IMR-90 (cell line): ENCODE measurements around the gene PTPRC. TPM values are rescaled to one million over a fixed set of nuclear protein-coding genes. Genes with fewer than 3 reads are reported as not detected.

Source experiments
- ATAC-seq: fragments of 200-7000 bp; cut with Tn5 transposase; 2 replicates; pipeline ENCODE4 v1.9.1; 2020; ENCODE audit warnings: low read depth, mild to moderate bottlenecking, moderate library complexity
- BruUV-seq: library from RNA; stranded (reverse); fragments of 400-500 nt; replicated peaks from 2 replicates; lab custom pipeline; 2021; lab: Mats Ljungman, UMichigan
- CTCF ChIA-PET: fragments of 300-600 bp; formaldehyde crosslinking; extraction: SDS; loops from one replicate; lab custom pipeline; 2021; ENCODE audit warnings: antibody characterized with exemption; lab: Yijun Ruan, JAX
- POLR2A ChIA-PET: fragments of 300-600 bp; sonication (Branson Sonifier 250); formaldehyde crosslinking; loops from one replicate; lab custom pipeline; 2022; ENCODE audit warnings: antibody characterized with exemption; ENCODE audit not compliant: unreplicated experiment; lab: Charles Lee
- DNase-seq: peaks from one replicate; pipeline ENCODE4 v3.0.0; 2013
- H2AFZ ChIP-seq: replicated peaks from 2 replicates; pipeline ENCODE3; 2013; ENCODE audit warnings: low read length, mild to moderate bottlenecking; ENCODE audit not compliant: poor library complexity
- H2AK5ac ChIP-seq: 2 replicates; pipeline ENCODE4 v1.6.1; 2013; ENCODE audit warnings: low read depth, low read length, inconsistent platforms
- H2AK9ac ChIP-seq: replicated peaks from 2 replicates; pipeline ENCODE3; 2013; ENCODE audit warnings: mild to moderate bottlenecking, low read depth, low read length, moderate library complexity; ENCODE audit not compliant: poor library complexity
- H2BK120ac ChIP-seq: 2 replicates; pipeline ENCODE4 v1.6.1; 2013; ENCODE audit warnings: low read depth, low read length, inconsistent platforms
- H2BK15ac ChIP-seq: 3 replicates; pipeline ENCODE4 v1.6.1; 2013; ENCODE audit warnings: low read depth, low read length, inconsistent platforms
- H2BK20ac ChIP-seq: 2 replicates; pipeline ENCODE4 v1.6.1; 2013; ENCODE audit warnings: low read depth, mild to moderate bottlenecking, inconsistent platforms, low read length, moderate library complexity
- H2BK5ac ChIP-seq: 2 replicates; pipeline ENCODE4 v1.6.1; 2013; ENCODE audit warnings: mild to moderate bottlenecking, low read depth, low read length, inconsistent platforms; ENCODE audit not compliant: poor library complexity, severe bottlenecking
- H3K14ac ChIP-seq: replicated peaks from 2 replicates; pipeline ENCODE4 v1.6.1; 2013; ENCODE audit warnings: low read depth, low read length, inconsistent platforms
- H3K18ac ChIP-seq: 2 replicates; pipeline ENCODE4 v1.6.1; 2013; ENCODE audit warnings: low read depth, low read length, control low read depth
- H3K23ac ChIP-seq: 2 replicates; pipeline ENCODE4 v1.6.1; 2013; ENCODE audit warnings: low read depth, low read length, inconsistent platforms
- H3K27ac ChIP-seq: 2 replicates; pipeline ENCODE4 v1.5.1; 2013; ENCODE audit warnings: mild to moderate bottlenecking, control low read depth, low read length; ENCODE audit not compliant: insufficient read depth
- H3K27me3 ChIP-seq: 2 replicates; pipeline ENCODE4 v1.6.1; 2013; ENCODE audit warnings: low read length; ENCODE audit not compliant: control insufficient read depth, insufficient read depth
- H3K36me3 ChIP-seq: 2 replicates; pipeline ENCODE4 v1.6.1; 2013; ENCODE audit warnings: low read length, mixed read lengths; ENCODE audit not compliant: control insufficient read depth, insufficient read depth
- H3K4ac ChIP-seq: 2 replicates; pipeline ENCODE4 v1.6.1; 2013; ENCODE audit warnings: low read depth, low read length, inconsistent platforms
- H3K4me1 ChIP-seq: 2 replicates; pipeline ENCODE4 v1.6.1; 2013; ENCODE audit warnings: low read length, mixed read lengths; ENCODE audit not compliant: control insufficient read depth, insufficient read depth
- H3K4me2 ChIP-seq: 2 replicates; pipeline ENCODE4 v1.6.1; 2013; ENCODE audit warnings: low read depth, mild to moderate bottlenecking, control low read depth, low read length, moderate library complexity
- H3K4me3 ChIP-seq: 2 replicates; pipeline ENCODE4 v1.5.1; 2013; ENCODE audit warnings: low read depth, mild to moderate bottlenecking, control low read depth, low read length, moderate library complexity; ENCODE audit not compliant: insufficient read depth
- H3K56ac ChIP-seq: 2 replicates; pipeline ENCODE4 v1.6.1; 2013; ENCODE audit warnings: low read length, inconsistent platforms; ENCODE audit not compliant: insufficient read depth; ENCODE audit errors: extremely low read depth
- H3K79me1 ChIP-seq, 2 experiments: 2 replicates each; pipeline ENCODE4 v1.6.1; 2013; ENCODE audit warnings: low read length in 2 of 2, inconsistent platforms in 1 of 2, low read depth in 1 of 2
- H3K9ac ChIP-seq: 2 replicates; pipeline ENCODE4 v1.6.1; 2013; ENCODE audit warnings: low read depth, low read length, control low read depth
- H3K9me1 ChIP-seq: 2 replicates; pipeline ENCODE4 v1.6.1; 2013; ENCODE audit warnings: low read length, inconsistent platforms; ENCODE audit not compliant: insufficient read depth
- H3K9me3 ChIP-seq: 2 replicates; pipeline ENCODE4 v1.6.1; 2013; ENCODE audit warnings: low read length; ENCODE audit not compliant: control insufficient read depth, insufficient read depth
- H4K20me1 ChIP-seq: 2 replicates; pipeline ENCODE4 v1.6.1; 2013; ENCODE audit warnings: low read length, inconsistent platforms; ENCODE audit not compliant: insufficient read depth
- H4K5ac ChIP-seq: 2 replicates; pipeline ENCODE4 v1.6.1; 2013; ENCODE audit warnings: mild to moderate bottlenecking, low read depth, low read length, control low read depth
- H4K8ac ChIP-seq, 2 experiments: 2 replicates each; pipeline ENCODE4 v1.6.1; 2013; ENCODE audit warnings: low read depth in 2 of 2, low read length in 2 of 2, control low read depth in 1 of 2, inconsistent platforms in 1 of 2
- H4K91ac ChIP-seq: 2 replicates; pipeline ENCODE4 v1.6.1; 2013; ENCODE audit warnings: low read depth, low read length, inconsistent platforms; ENCODE audit not compliant: insufficient read depth
- BHLHE40 ChIP-seq: fragments of 150-350 bp; IDR thresholded peaks from 2 replicates; pipeline ENCODE4 v1.6.1; 2016; ENCODE audit warnings: mild to moderate bottlenecking, low read depth, low read length
- FOS ChIP-seq: fragments of 150-350 bp; IDR thresholded peaks from 2 replicates; pipeline ENCODE4 v1.6.1; 2016; ENCODE audit warnings: low read depth, low read length
- NFE2L2 ChIP-seq: fragments of 150-350 bp; IDR thresholded peaks from 2 replicates; pipeline ENCODE4 v1.6.1; 2016; ENCODE audit warnings: low read depth, mild to moderate bottlenecking, low read length
- POLR2A ChIP-seq: IDR thresholded peaks from 2 replicates; pipeline ENCODE4 v1.6.1; 2012; ENCODE audit warnings: mild to moderate bottlenecking, low read depth, low read length
- RAD21 ChIP-seq: IDR thresholded peaks from 2 replicates; pipeline ENCODE4 v1.6.1; 2012; ENCODE audit warnings: low read length, improper control_type of control experiment
- dilution Hi-C: fragments of 300-500 bp; cut with HindIII; formaldehyde crosslinking; loops from one replicate; pipeline ENCODE4 v1.14.3; 2018; ENCODE audit warnings: low sequenced_read_pairs; ENCODE audit not compliant: unreplicated experiment
- in situ Hi-C: fragments of 300-500 bp; cut with MboI; formaldehyde crosslinking; loops from 3 replicates; pipeline ENCODE4 v1.14.3; 2019; ENCODE audit warnings: low sequenced_read_pairs, inconsistent platforms, mixed read lengths
- intact Hi-C: fragments of 100-400 bp; cut with micrococcal nuclease; formaldehyde crosslinking; loops from 2 replicates; pipeline ENCODE4 v1.10.0; 2022
- polyA plus RNA-seq, 3 experiments: library from polyadenylated mRNA; depleted of rRNA; stranded (reverse); fragments of >200 nt; gene quantifications; 2 replicates each; pipeline ENCODE4 v1.2.3, GENCODE V29; 2012; ENCODE audit warnings: low replicate concordance in 1 of 3
- total RNA-seq: library from RNA; depleted of rRNA; stranded (reverse); fragments of >200 nt; gene quantifications from 2 replicates; pipeline ENCODE4 v1.2.3, GENCODE V29; 2012

Gene PTPRC
- total and polyA plus RNA-seq, 2 of the 4 experiments (the other 2 are of a cell fraction), result not detected

GRCh38 chr1:198664068-198664788 lies 25.4 kb downstream of the PTPRC start (continued):
- TF ChIP-seq BHLHE40, result no peak

- Histone ChIP-seq H3K4me3 (no peak overlapping the region), H3K4me1 (peaks cover 10% of the 10 kb centered on the region), H3K23ac (no peak overlapping the region), H3K4ac (no peak overlapping the region), H3K9me3 (no peaks in the 10 kb centered on the region), H3K27ac (no peak overlapping the region), H2BK20ac (peak overlapping the region; percentile 74; the same call in 1 of the 2 replicates), H4K91ac (0 out of 2 replicates have a peak overlapping the region, but pooled peaks have one; percentile 63), H3K9ac (no peak overlapping the region), H3K36me3 (no peaks in the 10 kb centered on the region), H2BK120ac (peak overlapping the region; percentile 82), H3K9me1 (peaks cover 3% of the 10 kb centered on the region), H4K8ac (peak overlapping the region in 1 of 2 experiments; percentile 51; a peak in 1 of 4 replicates), H4K20me1 (no peaks in the 10 kb centered on the region), H2AK9ac (no peak overlapping the region), H3K79me1 (no peaks in the 10 kb centered on the region), H2AFZ (no peak overlapping the region), H3K4me2 (no peak overlapping the region), H2BK15ac (peak overlapping the region; percentile 57; the same call in 2 of the 3 replicates), H2BK5ac (peak overlapping the region; percentile 19), H3K56ac (no peak overlapping the region), H4K5ac (peak overlapping the region; percentile 32; the same call in 1 of the 2 replicates), H2AK5ac (peak overlapping the region; percentile 81; the same call in 1 of the 2 replicates), H3K14ac (0 out of 2 replicates have a peak overlapping the region, but pooled peaks have one; percentile 12), H3K18ac (peak overlapping the region; percentile 88; the same call in 1 of the 2 replicates), H3K27me3 (no peaks in the 10 kb centered on the region)
- dilution Hi-C loops, result no loop called here
- no TSS peak for BruUV-seq
- no peak for ATAC-seq
- in situ Hi-C loops, result no loop called here
- no peak for DNase-seq
- TF ChIP-seq POLR2A (no peak), FOS (no peak), NFE2L2 (no peak), RAD21 (no peak)
- POLR2A ChIA-PET, result no interaction called here
- CTCF ChIA-PET, result interaction anchor here (0.8 to 0.9 kb wide), 2 partner anchors 15 to 78 kb away, joined by 3 to 4 read pairs; no protein-coding TSS in a partner anchor
- intact Hi-C loops, result no loop called here
These were observed 28.3 kb downstream of the PTPRC start for GRCh38 chr1:198667186-198667585.
